ENCODE data around the gene LRP4. TPM values are rescaled to one million over a fixed set of nuclear protein-coding genes. Genes with fewer than 3 reads are reported as not detected.

Gene LRP4
- total and polyA plus RNA-seq, 12 donors = 6.7 to 33.2 (median 18.7) TPM

- intact Hi-C loops (cut with DNase I) = no loop called here
These were observed 81.9 kb downstream of the LRP4 start for GRCh38 chr11:46836431-46836830.

GRCh38 chr11:46835897-46836296, 82.5 kb downstream of the LRP4 start:
- ATAC-seq (no peak), DNase-seq (no peak)
- H3K27me3 ChIP-seq = no peaks in the 10 kb centered on the region
- peaks cover 0 to 23% (median 12%) of the 10 kb centered on the region in 9 donors for H3K4me1 ChIP-seq
- intact Hi-C loops (cut with DNase I) = no loop called here
- TF ChIP-seq CTCF (IDR thresholded peaks at IDR 0.05) = no peak
- no peak overlapping the region for H3K4me3 ChIP-seq
- WGBS, 2 donors = 69 to 77% methylated on average over 3 of the region's 3 CpGs
- H3K9me3 ChIP-seq = no peaks in the 10 kb centered on the region
- no peak overlapping the region for H3K27ac ChIP-seq
- peaks cover 0 to 3% (median 0%) of the 10 kb centered on the region in 9 donors for H3K36me3 ChIP-seq

More at GRCh38 chr11:46836431-46836830, 81.9 kb downstream of the LRP4 start:
- no peak overlapping the region for H3K27ac ChIP-seq
- WGBS, 2 donors = 87 to 92% methylated on average over 1 of the region's 1 CpG
- no peak overlapping the region for H3K4me3 ChIP-seq
- no peaks in the 10 kb centered on the region for H3K9me3 ChIP-seq
- DNase-seq (no peak), ATAC-seq (no peak)
- no peaks in the 10 kb centered on the region for H3K27me3 ChIP-seq
- H3K36me3 ChIP-seq = peaks cover 0 to 6% (median 0%) of the 10 kb centered on the region in 9 donors
- peaks cover 0 to 23% (median 12%) of the 10 kb centered on the region in 9 donors for H3K4me1 ChIP-seq
- no peak for TF ChIP-seq CTCF (IDR thresholded peaks at IDR 0.05)

- peaks cover 0 to 3% (median 0%) of the 10 kb centered on the region in 9 donors for H3K36me3 ChIP-seq
- H3K27ac ChIP-seq = no peak overlapping the region
- H3K4me1 ChIP-seq = peaks cover 0 to 23% (median 12%) of the 10 kb centered on the region in 9 donors
- no peaks in the 10 kb centered on the region for H3K9me3 ChIP-seq
- no peak for ATAC-seq
- intact Hi-C loops (cut with DNase I) = no loop called here
- WGBS, 2 donors = 91 to 93% methylated on average over 4 of the region's 4 CpGs
- no peak for DNase-seq
- no peak overlapping the region for H3K4me3 ChIP-seq
- H3K27me3 ChIP-seq = no peaks in the 10 kb centered on the region
- TF ChIP-seq CTCF (IDR thresholded peaks at IDR 0.05) = no peak
These were observed 83.5 kb downstream of the LRP4 start for GRCh38 chr11:46834821-46835220.

- Histone ChIP-seq H3K36me3 (no peaks in the 10 kb centered on the region), H3K27ac (no peak overlapping the region), H3K9me3 (no peaks in the 10 kb centered on the region), H3K4me3 (no peak overlapping the region), H3K27me3 (no peaks in the 10 kb centered on the region), H3K4me1 (peaks cover 0 to 21% (median 13%) of the 10 kb centered on the region in 9 donors)
- TF ChIP-seq CTCF (IDR thresholded peaks at IDR 0.05) = no peak
- DNase-seq (no peak), ATAC-seq (no peak)
- 88 to 90% methylated on average over 5 of the region's 5 CpGs for whole genome bisulfite sequencing, 2 donors
- intact Hi-C loops (cut with DNase I) = no loop called here
These were observed 85.7 kb downstream of the LRP4 start for GRCh38 chr11:46832511-46833214.

All from heart right ventricle (tissue), 16 donors.